GM23338 (cell line): Measurements from ENCODE around the gene PIK3C2A. TPM values are rescaled to one million over a fixed set of nuclear protein-coding genes. Genes with fewer than 3 reads are reported as not detected.

ENCODE experiments used
- ATAC-seq: fragments of 200-7000 bp; cut with Tn5 transposase; 3 replicates; pipeline ENCODE4 v1.9.1; 2020
- DNase-seq: peaks from one replicate; pipeline ENCODE4 v3.0.0-alpha.2; 2015; ENCODE audit warnings: low spot score
- H2AFZ ChIP-seq: fragments of 200-600 bp; sonication (generic); 2 replicates; pipeline ENCODE4 v1.8.0; 2016; ENCODE audit warnings: antibody characterized with exemption, mild to moderate bottlenecking, moderate library complexity
- H3F3A ChIP-seq: fragments of 200-600 bp; sonication (generic); replicated peaks from 2 replicates; pipeline ENCODE4 v1.8.0; 2017; ENCODE audit warnings: antibody characterized with exemption, mixed run types, low read depth
- H3K27ac ChIP-seq: fragments of 200-600 bp; sonication (generic); 2 replicates; pipeline ENCODE4 v1.6.1; 2016; ENCODE audit warnings: low read depth
- H3K27me3 ChIP-seq: fragments of 200-600 bp; sonication (generic); 2 replicates; pipeline ENCODE4 v1.8.0; 2016; ENCODE audit warnings: mild to moderate bottlenecking, mixed run types, moderate library complexity; ENCODE audit not compliant: insufficient read depth
- H3K36me3 ChIP-seq: fragments of 200-600 bp; sonication (generic); 2 replicates; pipeline ENCODE4 v1.8.0; 2016; ENCODE audit warnings: mild to moderate bottlenecking; ENCODE audit not compliant: insufficient read depth
- H3K4me1 ChIP-seq: fragments of 200-600 bp; sonication (generic); 2 replicates; pipeline ENCODE4 v1.8.0; 2016; ENCODE audit warnings: mild to moderate bottlenecking, moderate library complexity; ENCODE audit not compliant: insufficient read depth
- H3K4me2 ChIP-seq: fragments of 200-600 bp; sonication (generic); 2 replicates; pipeline ENCODE4 v1.7.1; 2017; ENCODE audit warnings: mixed run types
- H3K4me3 ChIP-seq: fragments of 200-600 bp; sonication (generic); 2 replicates; pipeline ENCODE4 v1.6.1; 2016; ENCODE audit warnings: mixed run types
- H3K79me2 ChIP-seq: fragments of 200-600 bp; sonication (generic); replicated peaks from 2 replicates; pipeline ENCODE4 v1.8.0; 2017; ENCODE audit warnings: mild to moderate bottlenecking; ENCODE audit not compliant: insufficient read depth
- H3K9me2 ChIP-seq: fragments of 200-600 bp; sonication (generic); 2 replicates; pipeline ENCODE4 v1.8.0; 2017; ENCODE audit not compliant: insufficient read depth
- H4K20me1 ChIP-seq: fragments of 200-600 bp; sonication (generic); replicated peaks from 2 replicates; pipeline ENCODE4 v1.8.0; 2017; ENCODE audit warnings: mild to moderate bottlenecking; ENCODE audit not compliant: insufficient read depth
- H3K27ac Mint-ChIP-seq: 2 replicates; pipeline ENCODE4 v1.8.0; 2020; ENCODE audit warnings: inconsistent platforms, mild to moderate bottlenecking, moderate library complexity, mixed read lengths
- H3K27me3 Mint-ChIP-seq: 3 replicates; pipeline ENCODE4 v1.8.0; 2022; ENCODE audit warnings: low read depth, mild to moderate bottlenecking, moderate library complexity, mixed read lengths, inconsistent platforms; ENCODE audit not compliant: insufficient read depth, poor library complexity
- H3K36me3 Mint-ChIP-seq: 3 replicates; pipeline ENCODE4 v1.8.0; 2021; ENCODE audit warnings: low read depth, mild to moderate bottlenecking, inconsistent platforms, moderate library complexity, mixed read lengths
- H3K4me1 Mint-ChIP-seq: 3 replicates; pipeline ENCODE4 v1.8.0; 2020; ENCODE audit warnings: mild to moderate bottlenecking, inconsistent platforms, mixed read lengths
- H3K4me3 Mint-ChIP-seq: 3 replicates; pipeline ENCODE4 v1.8.0; 2021; ENCODE audit warnings: moderate library complexity, mild to moderate bottlenecking, inconsistent platforms, mixed read lengths
- H3K9me3 Mint-ChIP-seq: 3 replicates; pipeline ENCODE4 v1.8.0; 2020; ENCODE audit warnings: moderate library complexity, mild to moderate bottlenecking, inconsistent platforms, mixed read lengths
- CTCF ChIP-seq, 2 experiments: fragments of 200-600 bp in 1 of 2; sonication (generic) in 1 of 2; conservative IDR thresholded peaks; 2 replicates each; pipeline versions ENCODE4 v1.5.1 to v1.6.1; 2016 to 2017; ENCODE audit warnings: antibody characterized with exemption in 2 of 2, low read depth in 2 of 2, mild to moderate bottlenecking in 2 of 2, moderate library complexity in 1 of 2
- ETS1 ChIP-seq: IDR thresholded peaks from 2 replicates; pipeline ENCODE4 v1.6.1; 2016; ENCODE audit warnings: antibody characterized with exemption
- ZNF462 ChIP-seq: fragments of 250-450 bp; sonication (Bioruptor Pico); IDR thresholded peaks from 2 replicates; pipeline ENCODE4 v1.5.0; 2020; ENCODE audit warnings: mild to moderate bottlenecking, moderate library complexity
- polyA plus RNA-seq: library from polyadenylated mRNA; unstranded; fragments of >200 nt; fragmentation: Nextera tagmentation; extraction: Ambion mirVana; gene quantifications from 2 replicates; pipeline ENCODE4 v1.2.1, GENCODE V29; 2016
- total RNA-seq: library from RNA; depleted of rRNA; stranded (reverse); fragments of >200 nt; shearing (Covaris generic); gene quantifications from 2 replicates; pipeline ENCODE4 v1.2.3, GENCODE V29; 2014

The PIK3C2A gene
- total and polyA plus RNA-seq, 2 experiments from 2014 or later: 45.8 to 123 TPM

- DNase-seq (no peak), ATAC-seq (no peak)
- H3K4me1 ChIP-seq: no peaks in the 10 kb centered on the region; the same call in 1 of the 2 replicates
- Mint-ChIP-seq H3K36me3 (peaks cover 27% of the 10 kb centered on the region), H3K27me3 (no peaks in the 10 kb centered on the region), H3K4me3 (no peak overlapping the region), H3K4me1 (peaks cover 29% of the 10 kb centered on the region), H3K9me3 (no peaks in the 10 kb centered on the region), H3K27ac (no peak overlapping the region)
- peaks cover 10% of the 10 kb centered on the region; the same call in 1 of the 2 replicates for H3K36me3 ChIP-seq
- H3K4me2 ChIP-seq: no peak overlapping the region
- H3K79me2 ChIP-seq: peaks cover 100% of the 10 kb centered on the region
- no peak overlapping the region for H3K27ac ChIP-seq
- H2AFZ ChIP-seq: no peak overlapping the region
- H3K27me3 ChIP-seq: no peaks in the 10 kb centered on the region
- H3K4me3 ChIP-seq: no peak overlapping the region
- TF ChIP-seq CTCF (conservative IDR thresholded peaks at IDR 0.05; ENCODE audit: low read depth in 2 of 2) (no peak), ZNF462 (CRISPR knock-in tag) (no peak), ETS1 (no peak)
- H3K9me2 ChIP-seq: no peaks in the 10 kb centered on the region
- H4K20me1 ChIP-seq: peaks cover 57% of the 10 kb centered on the region
- H3F3A ChIP-seq: no peaks in the 10 kb centered on the region
Measured at GRCh38 chr11:17163736-17164135, 44.0 kb downstream of the PIK3C2A start.
